Measurements from ENCODE around the gene DYNLT3.

- no peak for TF ChIP-seq CTCF (IDR thresholded peaks at IDR 0.05)
- no peak for TF ChIP-seq POLR2A (IDR thresholded peaks at IDR 0.05)
These were observed 51.1 kb downstream of the DYNLT3 start for GRCh38 chrX:37796310-37796709.

Data from heart left ventricle (tissue), 13 donors.